ENCODE results near the gene ERC2.

ERC2 gene

DNA sequence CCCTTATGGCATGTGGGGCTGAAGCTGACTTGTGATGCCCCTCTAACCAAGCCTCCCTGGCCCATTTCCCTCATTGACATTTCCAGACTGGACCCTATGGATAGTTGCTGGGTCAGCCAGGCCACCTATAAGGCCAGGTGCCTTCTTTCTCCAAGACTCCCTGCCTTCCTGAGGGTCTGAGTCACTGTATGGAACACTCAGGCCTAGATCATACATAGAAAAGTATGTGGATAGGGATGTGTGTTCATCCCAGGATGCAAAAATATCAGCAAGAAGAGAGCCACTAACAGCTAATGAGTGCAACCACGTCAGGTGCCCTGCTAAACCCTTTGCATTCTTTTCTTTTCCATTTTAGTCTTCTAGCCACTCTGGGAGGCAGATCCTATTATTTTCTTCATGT lies 812.7 kb downstream of the ERC2 start:
- no peak for ATAC-seq
- TF ChIP-seq SNAI2 (CRISPR knock-in tag; IDR thresholded peaks at IDR 0.05) (no peak), ZNF565 (CRISPR knock-in tag; conservative IDR thresholded peaks at IDR 0.05; ENCODE audit: low read depth) (no peak), CSDC2 (CRISPR knock-in tag; IDR thresholded peaks at IDR 0.05) (no peak), OSR1 (CRISPR knock-in tag; IDR thresholded peaks at IDR 0.05) (no peak), ARNTL (CRISPR knock-in tag; IDR thresholded peaks at IDR 0.05; ENCODE audit: borderline replicate concordance, low read depth) (no peak), TCF4 (CRISPR knock-in tag; IDR thresholded peaks at IDR 0.05; ENCODE audit: borderline replicate concordance) (no peak), ESRRG (CRISPR knock-in tag; IDR thresholded peaks at IDR 0.05) (no peak), RARB (CRISPR knock-in tag; IDR thresholded peaks at IDR 0.05) (no peak)
- TF ChIP-seq, protein P1, sequence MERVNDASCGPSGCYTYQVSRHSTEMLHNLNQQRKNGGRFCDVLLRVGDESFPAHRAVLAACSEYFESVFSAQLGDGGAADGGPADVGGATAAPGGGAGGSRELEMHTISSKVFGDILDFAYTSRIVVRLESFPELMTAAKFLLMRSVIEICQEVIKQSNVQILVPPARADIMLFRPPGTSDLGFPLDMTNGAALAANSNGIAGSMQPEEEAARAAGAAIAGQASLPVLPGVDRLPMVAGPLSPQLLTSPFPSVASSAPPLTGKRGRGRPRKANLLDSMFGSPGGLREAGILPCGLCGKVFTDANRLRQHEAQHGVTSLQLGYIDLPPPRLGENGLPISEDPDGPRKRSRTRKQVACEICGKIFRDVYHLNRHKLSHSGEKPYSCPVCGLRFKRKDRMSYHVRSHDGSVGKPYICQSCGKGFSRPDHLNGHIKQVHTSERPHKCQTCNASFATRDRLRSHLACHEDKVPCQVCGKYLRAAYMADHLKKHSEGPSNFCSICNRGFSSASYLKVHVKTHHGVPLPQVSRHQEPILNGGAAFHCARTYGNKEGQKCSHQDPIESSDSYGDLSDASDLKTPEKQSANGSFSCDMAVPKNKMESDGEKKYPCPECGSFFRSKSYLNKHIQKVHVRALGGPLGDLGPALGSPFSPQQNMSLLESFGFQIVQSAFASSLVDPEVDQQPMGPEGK (CRISPR knock-in tag; IDR thresholded peaks at IDR 0.05; ENCODE audit: borderline replicate concordance): no peak
- TF ChIP-seq, protein P2, sequence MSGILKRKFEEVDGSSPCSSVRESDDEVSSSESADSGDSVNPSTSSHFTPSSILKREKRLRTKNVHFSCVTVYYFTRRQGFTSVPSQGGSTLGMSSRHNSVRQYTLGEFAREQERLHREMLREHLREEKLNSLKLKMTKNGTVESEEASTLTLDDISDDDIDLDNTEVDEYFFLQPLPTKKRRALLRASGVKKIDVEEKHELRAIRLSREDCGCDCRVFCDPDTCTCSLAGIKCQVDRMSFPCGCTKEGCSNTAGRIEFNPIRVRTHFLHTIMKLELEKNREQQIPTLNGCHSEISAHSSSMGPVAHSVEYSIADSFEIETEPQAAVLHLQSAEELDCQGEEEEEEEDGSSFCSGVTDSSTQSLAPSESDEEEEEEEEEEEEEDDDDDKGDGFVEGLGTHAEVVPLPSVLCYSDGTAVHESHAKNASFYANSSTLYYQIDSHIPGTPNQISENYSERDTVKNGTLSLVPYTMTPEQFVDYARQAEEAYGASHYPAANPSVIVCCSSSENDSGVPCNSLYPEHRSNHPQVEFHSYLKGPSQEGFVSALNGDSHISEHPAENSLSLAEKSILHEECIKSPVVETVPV (CRISPR knock-in tag; IDR thresholded peaks at IDR 0.05): no peak

DNA sequence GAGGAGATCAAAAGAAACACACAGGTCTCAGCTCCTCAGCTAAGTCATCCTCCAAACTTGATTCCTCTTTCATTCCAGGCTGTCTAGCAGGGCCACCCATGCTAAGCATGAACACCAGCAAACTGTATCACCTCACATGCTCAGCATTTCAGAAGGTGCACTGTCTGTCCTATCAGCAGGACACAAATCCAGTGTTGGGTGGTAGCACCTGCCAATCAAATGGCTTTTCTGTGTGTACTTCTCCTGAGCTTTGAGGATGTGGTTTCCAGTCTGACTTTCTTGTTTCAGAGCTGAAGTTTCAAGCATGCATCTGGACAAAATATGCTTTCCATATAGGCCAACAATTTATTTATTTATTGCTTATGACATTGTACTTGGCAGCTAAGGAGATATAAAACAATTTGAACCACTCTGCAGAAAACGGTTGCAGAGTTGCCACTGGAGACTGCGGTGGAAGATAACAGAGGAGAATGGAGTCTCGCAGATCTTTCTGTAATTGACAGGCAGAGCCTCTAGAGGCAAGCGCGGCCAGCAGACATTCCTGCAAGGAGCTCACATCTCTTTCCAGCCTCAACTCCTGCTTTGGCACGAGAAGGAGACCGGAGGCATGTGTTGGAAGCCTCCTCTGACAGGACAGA lies 814.0 kb downstream of the ERC2 start:
- ATAC-seq: peak; percentile 46; the same call in 2 of the 3 replicates
- TF ChIP-seq ZFP3 (CRISPR knock-in tag; IDR thresholded peaks at IDR 0.05): no peak
- TF ChIP-seq, protein P1 (CRISPR knock-in tag; IDR thresholded peaks at IDR 0.05; ENCODE audit: borderline replicate concordance): no peak
- no peak for TF ChIP-seq ZNF70 (CRISPR knock-in tag; IDR thresholded peaks at IDR 0.05)
- TF ChIP-seq BACH2 (CRISPR knock-in tag; IDR thresholded peaks at IDR 0.05; ENCODE audit: borderline replicate concordance): no peak
- TF ChIP-seq ESRRG (CRISPR knock-in tag; IDR thresholded peaks at IDR 0.05): no peak
- no peak for TF ChIP-seq ISL1 (CRISPR knock-in tag; IDR thresholded peaks at IDR 0.05)
- no peak for TF ChIP-seq ZNF565 (CRISPR knock-in tag; conservative IDR thresholded peaks at IDR 0.05; ENCODE audit: low read depth)

DNA sequence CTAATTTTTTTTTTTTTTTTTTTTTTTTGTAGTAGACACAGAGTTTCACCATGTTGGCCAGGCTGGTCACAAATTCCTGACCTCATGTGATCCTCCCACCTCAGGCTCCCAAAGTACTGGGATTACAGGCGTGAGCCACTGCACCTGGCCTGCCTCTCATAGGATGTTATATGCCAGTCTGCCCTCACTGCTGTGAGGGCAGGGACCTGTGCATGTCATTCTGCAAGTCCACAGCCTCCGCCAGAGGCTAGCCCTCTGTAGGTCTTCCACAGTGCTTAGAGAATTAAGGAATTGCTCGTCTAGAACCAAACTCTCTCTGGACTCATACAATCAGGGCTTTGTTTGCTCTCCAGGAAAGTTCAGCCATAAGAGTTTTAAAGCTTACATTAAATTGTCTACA lies 817.3 kb downstream of the ERC2 start:
- no peak for ATAC-seq
- TF ChIP-seq BACH2 (CRISPR knock-in tag; IDR thresholded peaks at IDR 0.05; ENCODE audit: borderline replicate concordance) (no peak), ZNF8 (CRISPR knock-in tag; IDR thresholded peaks at IDR 0.05) (no peak), TCF4 (CRISPR knock-in tag; IDR thresholded peaks at IDR 0.05; ENCODE audit: borderline replicate concordance) (no peak), OSR1 (CRISPR knock-in tag; IDR thresholded peaks at IDR 0.05) (no peak), ISL1 (CRISPR knock-in tag; IDR thresholded peaks at IDR 0.05) (no peak)
- TF ChIP-seq, protein P1 (CRISPR knock-in tag; IDR thresholded peaks at IDR 0.05; ENCODE audit: borderline replicate concordance): no peak
- TF ChIP-seq, protein P3, sequence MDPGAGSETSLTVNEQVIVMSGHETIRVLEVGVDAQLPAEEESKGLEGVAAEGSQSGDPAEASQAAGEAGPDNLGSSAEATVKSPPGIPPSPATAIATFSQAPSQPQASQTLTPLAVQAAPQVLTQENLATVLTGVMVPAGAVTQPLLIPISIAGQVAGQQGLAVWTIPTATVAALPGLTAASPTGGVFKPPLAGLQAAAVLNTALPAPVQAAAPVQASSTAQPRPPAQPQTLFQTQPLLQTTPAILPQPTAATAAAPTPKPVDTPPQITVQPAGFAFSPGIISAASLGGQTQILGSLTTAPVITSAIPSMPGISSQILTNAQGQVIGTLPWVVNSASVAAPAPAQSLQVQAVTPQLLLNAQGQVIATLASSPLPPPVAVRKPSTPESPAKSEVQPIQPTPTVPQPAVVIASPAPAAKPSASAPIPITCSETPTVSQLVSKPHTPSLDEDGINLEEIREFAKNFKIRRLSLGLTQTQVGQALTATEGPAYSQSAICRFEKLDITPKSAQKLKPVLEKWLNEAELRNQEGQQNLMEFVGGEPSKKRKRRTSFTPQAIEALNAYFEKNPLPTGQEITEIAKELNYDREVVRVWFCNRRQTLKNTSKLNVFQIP (CRISPR knock-in tag; IDR thresholded peaks at IDR 0.05; ENCODE audit: borderline replicate concordance, low read depth): no peak

DNA sequence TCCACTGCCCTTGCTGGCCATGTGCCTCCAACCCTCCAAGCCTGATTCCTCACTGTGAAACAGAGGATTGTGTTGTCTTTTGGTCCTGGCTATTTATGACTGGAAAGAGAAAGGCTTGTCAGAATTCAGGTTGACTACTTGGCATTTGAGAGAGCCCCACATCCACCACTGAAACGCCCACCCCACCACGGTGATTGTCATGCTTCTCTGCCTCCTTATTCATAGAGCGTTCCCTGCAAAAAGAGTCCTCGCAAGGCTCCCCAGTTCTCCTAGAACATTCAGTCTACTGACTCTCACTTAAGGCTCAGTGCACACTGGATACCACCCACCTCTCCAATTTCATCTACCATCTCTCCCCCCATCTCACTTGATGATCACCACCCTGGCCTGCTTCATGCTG lies 818.3 kb downstream of the ERC2 start:
- TF ChIP-seq ZNF70 (CRISPR knock-in tag; IDR thresholded peaks at IDR 0.05) (no peak), ZNF8 (CRISPR knock-in tag; IDR thresholded peaks at IDR 0.05) (no peak), BACH2 (CRISPR knock-in tag; IDR thresholded peaks at IDR 0.05; ENCODE audit: borderline replicate concordance) (no peak)
- TF ChIP-seq, protein P2 (CRISPR knock-in tag; IDR thresholded peaks at IDR 0.05): no peak
- no peak for ATAC-seq

All from SK-N-SH treated with all-trans-retinoic acid at 6 μM for 48 hours (cell line).